Activated CD8-positive, alpha-beta memory T cell treated with anti-CD3 and anti-CD28 coated beads, Interleukin-2, amount 10 ng/mL, durations not matched to agents 7 days and 5 days (primary cell): Measurements from ENCODE around the gene GAPT. TPM values are rescaled to one million over a fixed set of nuclear protein-coding genes. Genes with fewer than 3 reads are reported as not detected.
"Not testable (repeated sequence)": the region's sequence is repeated elsewhere in the genome, so short reads cannot be mapped to it uniquely, and the experiment has no call there.

Source experiments
- ATAC-seq: fragments of 150-1000 bp; cut with Tn5 transposase; one replicate; pipeline ENCODE4 v1.10.0; 2021; ENCODE audit warnings: moderate library complexity
- CTCF ChIA-PET: fragments of 350-600 bp; sonication (Branson Sonifier 250); formaldehyde crosslinking; loops from one replicate; lab custom pipeline; 2021; ENCODE audit warnings: antibody characterized with exemption; lab: Charles Lee
- DNase-seq: peaks from one replicate; pipeline ENCODE4 v3.0.0-alpha.2; 2020
- H3K27ac Mint-ChIP-seq: one replicate; pipeline ENCODE4 v1.8.0; 2021; ENCODE audit warnings: mild to moderate bottlenecking, mixed read lengths
- H3K27me3 Mint-ChIP-seq: one replicate; pipeline ENCODE4 v1.8.0; 2021; ENCODE audit warnings: mixed read lengths
- H3K36me3 Mint-ChIP-seq: one replicate; pipeline ENCODE4 v1.8.0; 2021; ENCODE audit warnings: mild to moderate bottlenecking, mixed read lengths
- H3K4me1 Mint-ChIP-seq: one replicate; pipeline ENCODE4 v1.8.0; 2021; ENCODE audit warnings: mixed read lengths
- H3K4me3 Mint-ChIP-seq: one replicate; pipeline ENCODE4 v1.8.0; 2021; ENCODE audit warnings: mild to moderate bottlenecking, moderate library complexity, mixed read lengths
- H3K9me3 Mint-ChIP-seq: one replicate; pipeline ENCODE4 v1.8.0; 2022; ENCODE audit warnings: low read depth, mixed read lengths
- total RNA-seq, 2 experiments: library from RNA; stranded (reverse); gene quantifications; one replicate each; pipeline ENCODE4 v1.2.3, GENCODE V29; 2021

The GAPT gene
- total RNA-seq, 2 experiments from 2014 or later = not detected

- CTCF ChIA-PET = interaction anchor here (1.0 kb wide), 1 partner anchor 43 kb away, joined by 3 read pairs; no protein-coding TSS in a partner anchor
- ATAC-seq (no peak), DNase-seq (no peak)
- Mint-ChIP-seq H3K9me3 (no peaks in the 10 kb centered on the region), H3K4me1 (no peaks in the 10 kb centered on the region), H3K36me3 (no peaks in the 10 kb centered on the region), H3K4me3 (no peak overlapping the region), H3K27me3 (peaks cover 5% of the 10 kb centered on the region), H3K27ac (no peak overlapping the region)
Observed at GRCh38 chr5:58501778-58502417, 10.7 kb downstream of the GAPT start.

GRCh38 chr5:58503390-58504046, 12.3 kb downstream of the GAPT start:
- Mint-ChIP-seq H3K27ac (no peak overlapping the region), H3K4me1 (no peaks in the 10 kb centered on the region), H3K27me3 (peaks cover 5% of the 10 kb centered on the region), H3K9me3 (no peaks in the 10 kb centered on the region), H3K36me3 (no peaks in the 10 kb centered on the region), H3K4me3 (no peak overlapping the region)
- DNase-seq (no peak), ATAC-seq (no peak)
- CTCF ChIA-PET = no interaction called here

GRCh38 chr5:58504766-58505165, 13.5 kb downstream of the GAPT start:
- Mint-ChIP-seq H3K27me3 (peaks cover 5% of the 10 kb centered on the region), H3K4me1 (no peaks in the 10 kb centered on the region), H3K36me3 (no peaks in the 10 kb centered on the region), H3K9me3 (no peaks in the 10 kb centered on the region), H3K27ac (no peak overlapping the region), H3K4me3 (no peak overlapping the region)
- CTCF ChIA-PET = no interaction called here
- no peak for ATAC-seq
- no peak for DNase-seq

- no peaks in the 10 kb centered on the region for H3K36me3 Mint-ChIP-seq
- CTCF ChIA-PET = no interaction called here
- H3K27ac Mint-ChIP-seq = no peak overlapping the region
- H3K4me1 Mint-ChIP-seq = no peaks in the 10 kb centered on the region
- ATAC-seq = no peak
- H3K9me3 Mint-ChIP-seq = no peaks in the 10 kb centered on the region
- no peak for DNase-seq
- H3K27me3 Mint-ChIP-seq = peaks cover 5% of the 10 kb centered on the region
- no peak overlapping the region for H3K4me3 Mint-ChIP-seq
Observed at GRCh38 chr5:58505502-58505901, 14.3 kb downstream of the GAPT start.

GRCh38 chr5:58505971-58506640, 14.9 kb downstream of the GAPT start:
- ATAC-seq (no peak), DNase-seq (no peak)
- H3K27me3 Mint-ChIP-seq = peaks cover 5% of the 10 kb centered on the region
- no peak overlapping the region for H3K4me3 Mint-ChIP-seq
- no peak overlapping the region for H3K27ac Mint-ChIP-seq
- no peaks in the 10 kb centered on the region for H3K36me3 Mint-ChIP-seq
- H3K9me3 Mint-ChIP-seq = no peaks in the 10 kb centered on the region
- H3K4me1 Mint-ChIP-seq = no peaks in the 10 kb centered on the region
- CTCF ChIA-PET = no interaction called here

GRCh38 chr5:58507715-58508114, 16.5 kb downstream of the GAPT start:
- Mint-ChIP-seq H3K4me1 (no peaks in the 10 kb centered on the region), H3K27me3 (peaks cover 2% of the 10 kb centered on the region), H3K36me3 (no peaks in the 10 kb centered on the region), H3K4me3 (no peak overlapping the region), H3K27ac (no peak overlapping the region), H3K9me3 (no peaks in the 10 kb centered on the region)
- no peak for ATAC-seq
- CTCF ChIA-PET = no interaction called here
- DNase-seq = no peak

GRCh38 chr5:58517198-58517597, 26.0 kb downstream of the GAPT start:
- no peaks in the 10 kb centered on the region for H3K27me3 Mint-ChIP-seq
- no peak for DNase-seq
- no peaks in the 10 kb centered on the region for H3K36me3 Mint-ChIP-seq
- CTCF ChIA-PET = no interaction called here
- H3K4me3 Mint-ChIP-seq = no peak overlapping the region
- no peak for ATAC-seq
- H3K27ac Mint-ChIP-seq = no peak overlapping the region
- no peaks in the 10 kb centered on the region for H3K4me1 Mint-ChIP-seq
- H3K9me3 Mint-ChIP-seq = peaks cover 13% of the 10 kb centered on the region

- Mint-ChIP-seq H3K27ac (no peak overlapping the region), H3K27me3 (peaks cover 3% of the 10 kb centered on the region), H3K4me3 (no peak overlapping the region), H3K4me1 (no peaks in the 10 kb centered on the region), H3K36me3 (no peaks in the 10 kb centered on the region), H3K9me3 (no peaks in the 10 kb centered on the region)
- no peak for ATAC-seq
- no peak for DNase-seq
- CTCF ChIA-PET = interaction anchor here (0.7 kb wide), 1 partner anchor 27 kb away, joined by 3 read pairs; no protein-coding TSS in a partner anchor
Observed at GRCh38 chr5:58523956-58524355, 32.7 kb downstream of the GAPT start.

- H3K4me1 Mint-ChIP-seq = no peaks in the 10 kb centered on the region
- no peak for DNase-seq
Observed at GRCh38 chr5:58524571-58524970, 33.3 kb downstream of the GAPT start.

GRCh38 chr5:58530942-58531490, 39.8 kb downstream of the GAPT start:
- no peak for ATAC-seq
- Mint-ChIP-seq H3K9me3 (no peaks in the 10 kb centered on the region), H3K36me3 (no peaks in the 10 kb centered on the region), H3K27ac (no peak overlapping the region), H3K27me3 (peaks cover 3% of the 10 kb centered on the region), H3K4me1 (no peaks in the 10 kb centered on the region), H3K4me3 (no peak overlapping the region)
- no peak for DNase-seq
- CTCF ChIA-PET = no interaction called here

More at GRCh38 chr5:58524571-58524970, 33.3 kb downstream of the GAPT start:
- Mint-ChIP-seq H3K27ac (no peak overlapping the region), H3K27me3 (peaks cover 3% of the 10 kb centered on the region), H3K36me3 (no peaks in the 10 kb centered on the region), H3K4me3 (no peak overlapping the region), H3K9me3 (no peaks in the 10 kb centered on the region)
- CTCF ChIA-PET = interaction anchor here (1.0 kb wide), 1 partner anchor 64 kb away, joined by 3 read pairs; no protein-coding TSS in a partner anchor
- ATAC-seq = no peak

- H3K4me1 Mint-ChIP-seq, H3K27me3 Mint-ChIP-seq, ATAC-seq, H3K9me3 Mint-ChIP-seq, H3K36me3 Mint-ChIP-seq, DNase-seq, H3K27ac Mint-ChIP-seq, H3K4me3 Mint-ChIP-seq, CTCF ChIA-PET: not testable (repeated sequence)
Observed at GRCh38 chr5:58541935-58542334, 50.7 kb downstream of the GAPT start.

- ATAC-seq (no peak), DNase-seq (no peak)
- H3K36me3 Mint-ChIP-seq = no peaks in the 10 kb centered on the region
- no peaks in the 10 kb centered on the region for H3K9me3 Mint-ChIP-seq
- H3K27me3 Mint-ChIP-seq = no peaks in the 10 kb centered on the region
- no peak overlapping the region for H3K4me3 Mint-ChIP-seq
- no peak overlapping the region for H3K27ac Mint-ChIP-seq
- peaks cover 2% of the 10 kb centered on the region for H3K4me1 Mint-ChIP-seq
- CTCF ChIA-PET = no interaction called here
Observed at GRCh38 chr5:58542709-58543108, 51.5 kb downstream of the GAPT start.

- peaks cover 2% of the 10 kb centered on the region for H3K4me1 Mint-ChIP-seq
- H3K36me3 Mint-ChIP-seq = no peaks in the 10 kb centered on the region
- H3K4me3 Mint-ChIP-seq = no peak overlapping the region
- DNase-seq = no peak
- no peak for ATAC-seq
- no peaks in the 10 kb centered on the region for H3K27me3 Mint-ChIP-seq
- no peaks in the 10 kb centered on the region for H3K9me3 Mint-ChIP-seq
- H3K27ac Mint-ChIP-seq = no peak overlapping the region
- CTCF ChIA-PET = no interaction called here
Observed at GRCh38 chr5:58543723-58544122, 52.5 kb downstream of the GAPT start.
